H4 (cell line): ENCODE measurements around the gene TMEM37. TPM values are rescaled to one million over a fixed set of nuclear protein-coding genes. Genes with fewer than 3 reads are reported as not detected.
A peak's percentile ranks its signal among the peaks of the same experiment; 100 is the strongest.

Experiments used
- DNase-seq: peaks from one replicate; pipeline ENCODE4 v3.0.0-alpha.2; 2015; ENCODE audit warnings: low spot score
- total RNA-seq: library from RNA; depleted of rRNA; stranded (reverse); fragments of >200 nt; shearing (Covaris generic); gene quantifications from 2 replicates; pipeline ENCODE4 v1.2.3, GENCODE V29; 2014

TMEM37 gene
- total RNA-seq, 1 experiment from 2014 or later, result 1.5 TPM

GRCh38 chr2:119455066-119455718, 23.5 kb downstream of the TMEM37 start:
- no peak for DNase-seq

GRCh38 chr2:119460076-119460475, 28.4 kb downstream of the TMEM37 start:
- no peak for DNase-seq

GRCh38 chr2:119461811-119462210, 30.2 kb downstream of the TMEM37 start:
- no peak for DNase-seq

GRCh38 chr2:119462574-119462973, 30.9 kb downstream of the TMEM37 start:
- no peak for DNase-seq

- no peak for DNase-seq
These were observed 31.5 kb downstream of the TMEM37 start for GRCh38 chr2:119463136-119463535.

GRCh38 chr2:119463990-119464389, 32.3 kb downstream of the TMEM37 start:
- DNase-seq, result no peak

- DNase-seq, result no peak
These were observed 33.3 kb downstream of the TMEM37 start for GRCh38 chr2:119464981-119465380.

- DNase-seq, result no peak
These were observed 34.0 kb downstream of the TMEM37 start for GRCh38 chr2:119465687-119466086.

- DNase-seq, result no peak
These were observed 34.7 kb downstream of the TMEM37 start for GRCh38 chr2:119466373-119466772.

GRCh38 chr2:119468154-119468955, 36.7 kb downstream of the TMEM37 start:
- no peak for DNase-seq

- no peak for DNase-seq
These were observed 37.5 kb downstream of the TMEM37 start for GRCh38 chr2:119469131-119469530.

GRCh38 chr2:119469661-119470297, 38.1 kb downstream of the TMEM37 start:
- peak; percentile 45 for DNase-seq

GRCh38 chr2:119472749-119473148, 41.1 kb downstream of the TMEM37 start:
- DNase-seq, result no peak

GRCh38 chr2:119473621-119474370, 42.1 kb downstream of the TMEM37 start:
- no peak for DNase-seq

GRCh38 chr2:119474371-119475224, 42.9 kb downstream of the TMEM37 start:
- no peak for DNase-seq

GRCh38 chr2:119475225-119475856, 43.7 kb downstream of the TMEM37 start:
- DNase-seq, result no peak

- no peak for DNase-seq
These were observed 44.2 kb downstream of the TMEM37 start for GRCh38 chr2:119475857-119476244.

GRCh38 chr2:119476301-119477112, 44.9 kb downstream of the TMEM37 start:
- peak; percentile 67 for DNase-seq

- DNase-seq, result no peak
These were observed 45.5 kb downstream of the TMEM37 start for GRCh38 chr2:119477113-119477505.
